GM18511 (cell line): ENCODE data around the gene RAB27A.
"Not testable (repeated sequence)": the region's sequence is repeated elsewhere in the genome, so short reads cannot be mapped to it uniquely, and the experiment has no call there.

Experiments used
- ATAC-seq: cut with Tn5 transposase; IDR thresholded peaks from one replicate; pipeline ENCODE4 v1.9.1; 2021; ENCODE audit warnings: mild to moderate bottlenecking, moderate library complexity; ENCODE audit not compliant: unreplicated experiment

The RAB27A gene

GRCh38 chr15:55289746-55290527 is at the start of gene RAB27A:
RAB27A (minus strand) TSS chr15:55289813; CDS start chr15:55234934, 54,879 bp downstream.
- peak; percentile 79 for ATAC-seq

- ATAC-seq: no peak
Measured at GRCh38 chr15:55337160-55337559, 47.5 kb upstream of the RAB27A start.

- no peak for ATAC-seq
Measured at GRCh38 chr15:55334997-55335396, 45.4 kb upstream of the RAB27A start.

GRCh38 chr15:55334371-55334770 is 44.8 kb upstream of the RAB27A start:
- ATAC-seq: no peak

GRCh38 chr15:55327387-55327786 is 37.8 kb upstream of the RAB27A start:
- no peak for ATAC-seq

GRCh38 chr15:55322467-55322866 is 32.9 kb upstream of the RAB27A start:
- ATAC-seq: no peak

- ATAC-seq: no peak
Measured at GRCh38 chr15:55320963-55321362, 31.4 kb upstream of the RAB27A start.

- no peak for ATAC-seq
Measured at GRCh38 chr15:55320238-55320550, 30.6 kb upstream of the RAB27A start.

- ATAC-seq: peak; percentile 37
Measured at GRCh38 chr15:55319537-55320237, 30.1 kb upstream of the RAB27A start.

- peak; percentile 91 for ATAC-seq
Measured at GRCh38 chr15:55318588-55319494, 29.2 kb upstream of the RAB27A start, which contains the start of the genes PIGB and PIGBOS1. PIGB (plus strand) TSS chr15:55319222; CDS start chr15:55319251, 29 bp downstream. PIGBOS1 (minus strand) TSS chr15:55319123; CDS start chr15:55317792, 1,331 bp downstream.

- not testable (repeated sequence) for ATAC-seq
Measured at GRCh38 chr15:55302801-55303200, 13.2 kb upstream of the RAB27A start.

- ATAC-seq: no peak
Measured at GRCh38 chr15:55297315-55297714, 7.7 kb upstream of the RAB27A start.

- peak; percentile 83 for ATAC-seq
Measured at GRCh38 chr15:55290528-55291057, 980 bp upstream of the RAB27A start.

GRCh38 chr15:55289011-55289745 is 435 bp downstream of the RAB27A start:
- peak; percentile 44 for ATAC-seq

- ATAC-seq: no peak
Measured at GRCh38 chr15:55288006-55288717, 1.5 kb downstream of the RAB27A start.

GRCh38 chr15:55286442-55287189 is 3.0 kb downstream of the RAB27A start:
- ATAC-seq: not testable (repeated sequence)

- no peak for ATAC-seq
Measured at GRCh38 chr15:55284426-55284825, 5.2 kb downstream of the RAB27A start.

GRCh38 chr15:55283379-55284147 is 6.0 kb downstream of the RAB27A start:
- ATAC-seq: no peak
